Astrocyte (in vitro differentiated cells and primary cell): ENCODE results near the gene FTCD.

Source experiments
- EZH2 ChIP-seq: IDR thresholded peaks from 2 replicates; pipeline ENCODE4 v1.6.1; 2012; ENCODE audit warnings: mild to moderate bottlenecking, low read length, inconsistent platforms; ENCODE audit not compliant: insufficient read depth
- TF ChIP-seq, protein P1 (sequence below): IDR thresholded peaks from 2 replicates; pipeline ENCODE4 v1.5.1; 2011; ENCODE audit warnings: low read depth, mild to moderate bottlenecking, inconsistent platforms, low read length, moderate library complexity; ENCODE audit not compliant: insufficient read depth

DNA sequence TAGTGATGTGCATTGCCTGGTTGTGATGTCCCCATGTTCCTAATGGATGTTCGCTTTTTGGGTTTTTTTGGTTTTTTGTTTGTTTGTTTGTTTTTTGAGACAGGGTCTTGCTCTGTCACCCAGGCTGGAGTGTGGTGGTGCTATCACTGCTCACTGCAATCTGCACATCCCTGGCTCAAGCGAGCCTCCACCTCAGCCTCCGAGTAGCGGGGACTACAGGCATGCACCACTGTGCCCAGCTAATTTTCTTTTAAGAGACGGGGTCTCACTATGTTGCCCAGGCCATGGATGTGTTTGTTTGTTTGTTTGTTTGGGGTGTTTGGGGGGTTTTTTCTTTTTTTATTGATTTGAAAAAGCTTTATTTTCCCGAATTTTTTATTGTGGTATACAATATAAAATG lies 55.4 kb downstream of the FTCD start:
- TF ChIP-seq, protein P1, sequence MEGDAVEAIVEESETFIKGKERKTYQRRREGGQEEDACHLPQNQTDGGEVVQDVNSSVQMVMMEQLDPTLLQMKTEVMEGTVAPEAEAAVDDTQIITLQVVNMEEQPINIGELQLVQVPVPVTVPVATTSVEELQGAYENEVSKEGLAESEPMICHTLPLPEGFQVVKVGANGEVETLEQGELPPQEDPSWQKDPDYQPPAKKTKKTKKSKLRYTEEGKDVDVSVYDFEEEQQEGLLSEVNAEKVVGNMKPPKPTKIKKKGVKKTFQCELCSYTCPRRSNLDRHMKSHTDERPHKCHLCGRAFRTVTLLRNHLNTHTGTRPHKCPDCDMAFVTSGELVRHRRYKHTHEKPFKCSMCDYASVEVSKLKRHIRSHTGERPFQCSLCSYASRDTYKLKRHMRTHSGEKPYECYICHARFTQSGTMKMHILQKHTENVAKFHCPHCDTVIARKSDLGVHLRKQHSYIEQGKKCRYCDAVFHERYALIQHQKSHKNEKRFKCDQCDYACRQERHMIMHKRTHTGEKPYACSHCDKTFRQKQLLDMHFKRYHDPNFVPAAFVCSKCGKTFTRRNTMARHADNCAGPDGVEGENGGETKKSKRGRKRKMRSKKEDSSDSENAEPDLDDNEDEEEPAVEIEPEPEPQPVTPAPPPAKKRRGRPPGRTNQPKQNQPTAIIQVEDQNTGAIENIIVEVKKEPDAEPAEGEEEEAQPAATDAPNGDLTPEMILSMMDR = no peak
- no peak for TF ChIP-seq EZH2
